Stimulated activated CD8-positive, alpha-beta memory T cell treated with anti-CD3 and anti-CD28 coated beads, Interleukin-12 subunit alpha, Interleukin-12 subunit beta, amount 100 ng/mL, for 4 hours (primary cell): ENCODE data around the gene MYZAP.

ENCODE experiments used
- DNase-seq: peaks from one replicate; pipeline ENCODE4 v3.0.0-alpha.2; 2020; ENCODE audit warnings: low read depth

MYZAP gene

GRCh38 chr15:57626713-57627440 lies 35.2 kb downstream of the MYZAP start:
- no peak for DNase-seq

GRCh38 chr15:57631386-57632110 lies 39.8 kb downstream of the MYZAP start:
- no peak for DNase-seq

- DNase-seq: no peak
These were observed 42.6 kb downstream of the MYZAP start for GRCh38 chr15:57634290-57634689.

- no peak for DNase-seq
These were observed 43.7 kb downstream of the MYZAP start for GRCh38 chr15:57635300-57635909.

GRCh38 chr15:57637846-57638245 lies 46.1 kb downstream of the MYZAP start:
- no peak for DNase-seq

GRCh38 chr15:57639306-57639705 lies 47.6 kb downstream of the MYZAP start:
- DNase-seq: no peak

GRCh38 chr15:57640930-57641682 lies 49.4 kb downstream of the MYZAP start:
- no peak for DNase-seq

GRCh38 chr15:57643826-57644225 lies 52.1 kb downstream of the MYZAP start:
- DNase-seq: no peak

- no peak for DNase-seq
These were observed 54.4 kb downstream of the MYZAP start for GRCh38 chr15:57646087-57646486.

- DNase-seq: no peak
These were observed 55.5 kb downstream of the MYZAP start for GRCh38 chr15:57647071-57647790.

- no peak for DNase-seq
These were observed 56.1 kb downstream of the MYZAP start for GRCh38 chr15:57647791-57648130.

- DNase-seq: no peak
These were observed 57.4 kb downstream of the MYZAP start for GRCh38 chr15:57649138-57649537.

- DNase-seq: no peak
These were observed 59.7 kb downstream of the MYZAP start for GRCh38 chr15:57651445-57651844.

GRCh38 chr15:57652481-57652880 lies 60.8 kb downstream of the MYZAP start:
- no peak for DNase-seq

GRCh38 chr15:57654153-57654852 lies 62.6 kb downstream of the MYZAP start:
- no peak for DNase-seq

GRCh38 chr15:57655053-57655452 lies 63.3 kb downstream of the MYZAP start:
- no peak for DNase-seq

GRCh38 chr15:57655809-57656208 lies 64.1 kb downstream of the MYZAP start:
- no peak for DNase-seq

GRCh38 chr15:57656434-57656833 lies 64.7 kb downstream of the MYZAP start:
- DNase-seq: no peak

- no peak for DNase-seq
These were observed 65.9 kb downstream of the MYZAP start for GRCh38 chr15:57657619-57658018.

- no peak for DNase-seq
These were observed 70.5 kb downstream of the MYZAP start for GRCh38 chr15:57662091-57662744.

GRCh38 chr15:57662802-57663201 lies 71.1 kb downstream of the MYZAP start:
- no peak for DNase-seq
